Smooth muscle cell of trachea (primary cell): ENCODE results near the gene DYNAP. TPM values are rescaled to one million over a fixed set of nuclear protein-coding genes. Genes with fewer than 3 reads are reported as not detected.

Source experiments
- total RNA-seq: library from RNA; depleted of rRNA; stranded (reverse); fragments of >200 nt; gene quantifications from 2 replicates; pipeline ENCODE4 v1.2.1, GENCODE V29; 2014

Gene DYNAP, protein sequence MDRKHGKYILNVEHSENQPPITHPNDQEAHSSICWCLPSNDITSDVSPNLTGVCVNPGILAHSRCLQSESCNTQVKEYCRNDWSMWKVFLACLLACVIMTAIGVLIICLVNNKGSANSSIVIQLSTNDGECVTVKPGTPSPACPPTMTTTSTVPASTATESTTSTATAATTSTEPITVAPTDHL
- total RNA-seq, result not detected in 2 replicates

DNA sequence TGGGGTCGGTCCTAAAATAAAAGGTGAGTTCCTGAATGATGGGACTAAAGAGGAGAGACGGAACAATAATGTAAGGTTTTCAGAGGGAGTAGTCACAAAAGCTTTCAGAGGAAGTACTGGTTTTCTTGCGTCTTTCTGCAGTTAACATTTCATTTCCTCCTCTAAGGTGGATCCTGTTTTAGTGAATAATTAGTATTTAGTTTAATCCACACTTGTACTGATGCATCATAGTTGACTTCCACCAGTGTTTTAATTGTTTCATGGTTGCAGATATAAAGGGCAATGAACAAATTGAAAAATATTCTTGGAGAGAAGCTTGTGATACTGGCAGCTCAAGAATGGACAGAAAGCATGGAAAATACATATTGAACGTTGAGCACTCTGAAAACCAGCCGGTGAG lies at the start of gene DYNAP:
TSS of gene DYNAP (plus strand) at position 301 of the 400 bp plus-strand sequence. CDS start at position 339, 38 bp downstream.

Other genes starting within 250 kb of the DYNAP start
- gene STARD6, start 233.4 kb upstream of the DYNAP start, total RNA-seq, result not detected in 2 replicates
- gene C18orf54, start 233.3 kb upstream of the DYNAP start, total RNA-seq, result 1.7 and 6.8 TPM in 2 replicates
- gene RAB27B, start 237.2 kb downstream of the DYNAP start, total RNA-seq, result 1.0 and 2.0 TPM in 2 replicates